HFF-Myc (cell line): Measurements from ENCODE around the gene TAF3.

Experiments
- DNase-seq: peaks from one replicate; pipeline ENCODE4 v3.0.0-alpha.2; 2011; ENCODE audit warnings: low read depth; ENCODE audit errors: extremely low read depth
- H3K4me3 ChIP-seq: replicated peaks from 2 replicates; pipeline ENCODE4 v1.5.1; 2011; ENCODE audit warnings: low read depth, mild to moderate bottlenecking, control low read depth, low read length
- TF ChIP-seq, protein P1 (sequence below): IDR thresholded peaks from 2 replicates; pipeline ENCODE4 v1.5.1; 2012; ENCODE audit warnings: mild to moderate bottlenecking, low read depth, low read length, control low read depth; ENCODE audit errors: missing control alignments

The TAF3 gene

GRCh38 chr10:7903851-7904250 lies 85.5 kb downstream of the TAF3 start:
- TF ChIP-seq, protein P1, sequence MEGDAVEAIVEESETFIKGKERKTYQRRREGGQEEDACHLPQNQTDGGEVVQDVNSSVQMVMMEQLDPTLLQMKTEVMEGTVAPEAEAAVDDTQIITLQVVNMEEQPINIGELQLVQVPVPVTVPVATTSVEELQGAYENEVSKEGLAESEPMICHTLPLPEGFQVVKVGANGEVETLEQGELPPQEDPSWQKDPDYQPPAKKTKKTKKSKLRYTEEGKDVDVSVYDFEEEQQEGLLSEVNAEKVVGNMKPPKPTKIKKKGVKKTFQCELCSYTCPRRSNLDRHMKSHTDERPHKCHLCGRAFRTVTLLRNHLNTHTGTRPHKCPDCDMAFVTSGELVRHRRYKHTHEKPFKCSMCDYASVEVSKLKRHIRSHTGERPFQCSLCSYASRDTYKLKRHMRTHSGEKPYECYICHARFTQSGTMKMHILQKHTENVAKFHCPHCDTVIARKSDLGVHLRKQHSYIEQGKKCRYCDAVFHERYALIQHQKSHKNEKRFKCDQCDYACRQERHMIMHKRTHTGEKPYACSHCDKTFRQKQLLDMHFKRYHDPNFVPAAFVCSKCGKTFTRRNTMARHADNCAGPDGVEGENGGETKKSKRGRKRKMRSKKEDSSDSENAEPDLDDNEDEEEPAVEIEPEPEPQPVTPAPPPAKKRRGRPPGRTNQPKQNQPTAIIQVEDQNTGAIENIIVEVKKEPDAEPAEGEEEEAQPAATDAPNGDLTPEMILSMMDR: no peak
- H3K4me3 ChIP-seq: no peak overlapping the region
- no peak for DNase-seq

DNA sequence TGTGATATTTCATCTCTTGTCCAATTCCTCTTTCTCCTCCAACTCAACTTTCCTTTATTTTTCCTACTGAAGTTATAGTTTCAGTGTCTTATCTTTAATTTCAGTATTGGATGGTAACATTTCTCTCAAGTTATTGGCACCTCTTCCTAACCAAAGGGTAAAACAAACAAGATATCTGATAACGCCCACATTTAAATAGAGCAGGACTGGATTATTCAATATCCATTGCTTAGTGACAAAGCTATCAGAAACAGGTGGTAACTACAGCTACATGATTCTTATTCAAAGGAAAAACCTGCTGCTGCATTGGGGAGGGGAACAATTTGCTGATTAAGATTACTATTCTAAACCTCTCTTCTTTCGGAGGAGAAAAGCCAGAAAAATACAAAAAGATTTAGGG lies 87.8 kb downstream of the TAF3 start:
- DNase-seq: no peak
- H3K4me3 ChIP-seq: no peak overlapping the region
- TF ChIP-seq, protein P1: no peak

DNA sequence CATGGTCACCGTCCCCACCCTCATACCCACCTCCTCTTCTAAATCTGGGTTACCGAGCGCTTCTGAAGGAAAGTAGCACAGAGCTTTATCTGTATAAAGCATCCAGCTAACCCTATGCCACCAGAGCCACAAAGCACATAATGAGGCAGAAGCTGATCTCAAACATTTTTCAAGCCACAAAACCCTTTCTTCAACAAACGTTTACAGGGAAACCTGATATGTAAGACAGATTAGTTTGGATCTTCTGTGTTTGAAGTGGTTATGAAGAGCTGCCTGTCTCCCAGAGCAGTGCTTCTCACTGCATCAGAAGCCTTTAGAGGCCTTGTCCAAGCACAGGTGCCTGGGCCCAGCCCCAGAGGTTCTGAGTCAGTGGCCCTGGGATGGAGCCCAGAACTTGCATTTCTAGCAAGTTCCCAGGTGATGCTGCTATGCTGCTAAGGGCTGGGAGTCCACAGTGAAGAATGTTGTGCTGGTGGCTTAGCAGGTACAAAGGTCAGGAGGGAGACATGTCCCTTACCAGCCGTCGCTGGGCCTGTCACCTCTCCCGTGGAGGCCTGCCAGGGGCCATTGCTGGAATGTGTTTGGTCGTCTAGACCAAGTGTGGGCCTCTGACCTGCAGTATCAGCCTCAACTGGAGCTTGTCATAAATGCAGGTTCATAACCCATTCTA lies 90.4 kb downstream of the TAF3 start:
- no peak for DNase-seq
- TF ChIP-seq, protein P1: no peak
- no peak overlapping the region for H3K4me3 ChIP-seq

DNA sequence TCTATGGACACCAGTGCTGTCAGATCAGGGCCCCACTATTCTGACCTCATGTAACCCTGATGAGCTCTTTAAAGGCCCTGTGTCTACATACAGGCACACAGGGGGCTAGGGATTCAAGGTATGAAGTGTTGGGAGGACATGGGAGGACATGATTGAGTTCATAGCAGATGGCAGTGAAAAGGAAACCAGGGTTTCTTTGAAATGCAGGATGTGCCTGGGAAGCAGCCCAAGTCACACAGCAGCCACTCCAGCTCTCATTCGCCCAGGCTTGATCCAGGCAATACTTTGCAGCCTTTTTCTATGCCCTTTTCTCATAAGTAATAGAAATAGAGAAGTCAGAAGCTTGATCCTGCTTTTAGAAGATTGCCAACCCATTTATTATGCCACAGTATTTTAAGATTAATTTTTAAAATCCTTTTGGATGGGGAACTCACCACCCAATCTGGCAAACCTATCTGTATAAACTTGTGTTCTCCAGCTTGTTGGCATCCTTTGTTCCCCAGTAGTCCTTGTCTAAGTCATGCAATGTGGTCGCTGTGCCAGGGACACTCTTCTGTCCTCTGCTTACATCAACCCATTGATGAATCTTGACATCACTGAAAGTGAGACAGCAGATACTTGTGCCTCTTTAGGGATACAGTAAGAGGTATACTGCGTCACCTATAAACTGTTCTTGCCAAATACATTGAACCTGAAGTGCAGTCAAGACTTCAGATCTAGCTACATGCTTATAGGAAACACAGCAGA lies 95.0 kb downstream of the TAF3 start:
- TF ChIP-seq, protein P1: no peak
- no peak overlapping the region for H3K4me3 ChIP-seq
- DNase-seq: no peak

DNA sequence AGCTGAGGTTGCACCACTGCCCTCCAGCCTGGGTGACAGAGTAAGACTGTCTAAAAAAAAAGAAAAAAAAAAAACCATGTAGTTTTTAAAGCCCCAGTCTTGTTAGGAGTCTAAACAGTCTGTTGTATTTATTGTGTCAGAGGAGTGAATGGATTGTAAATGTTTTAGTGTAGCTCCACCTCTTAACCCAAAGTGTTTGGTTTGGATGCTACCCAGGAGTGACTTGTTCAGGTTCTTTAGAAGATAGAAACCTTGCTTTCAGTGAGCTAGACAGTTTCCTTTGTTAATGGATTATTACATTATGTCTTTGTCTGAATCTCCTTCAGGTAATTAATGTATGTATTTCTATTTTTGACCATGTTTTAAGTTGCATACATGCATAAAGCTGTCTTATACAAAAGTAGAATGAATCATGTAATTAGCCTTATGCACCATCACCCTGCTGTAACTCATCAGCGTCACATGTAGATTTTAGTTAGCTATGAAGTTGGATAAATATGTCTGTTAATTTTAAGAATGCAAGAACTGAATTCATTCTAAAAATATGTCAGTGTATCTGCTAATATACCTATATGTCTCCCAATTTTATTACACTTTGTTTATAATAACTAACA lies 97.7 kb downstream of the TAF3 start:
- TF ChIP-seq, protein P1: no peak
- no peak overlapping the region for H3K4me3 ChIP-seq
- DNase-seq: no peak

DNA sequence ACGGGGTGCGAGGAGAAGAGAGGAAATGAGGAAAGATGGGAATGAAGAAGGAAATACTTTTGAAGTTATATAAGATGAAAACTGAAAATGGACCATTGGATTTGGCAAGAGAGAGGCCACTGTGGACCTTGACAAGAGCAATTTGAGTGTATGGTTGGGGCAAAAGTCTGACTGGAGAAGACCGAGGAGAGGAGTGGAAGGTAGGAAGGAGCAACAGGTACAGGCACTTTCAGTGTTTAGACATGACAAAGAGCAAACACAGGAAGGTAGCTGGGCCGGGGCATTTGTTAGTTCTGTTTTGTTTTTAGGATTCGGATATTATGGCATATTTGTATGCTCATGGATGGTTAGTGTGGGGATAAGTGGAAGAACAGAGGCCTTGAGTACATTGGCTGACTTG lies 99.4 kb downstream of the TAF3 start:
- no peak for DNase-seq
- TF ChIP-seq, protein P1: no peak

More for the DNA sequence above, 99.4 kb downstream of the TAF3 start:
- H3K4me3 ChIP-seq: no peak overlapping the region
